Neural cell (in vitro differentiated cells): ENCODE measurements around the gene ZNF195. TPM values are rescaled to one million over a fixed set of nuclear protein-coding genes. Genes with fewer than 3 reads are reported as not detected.
"Not testable (repeated sequence)": the region's sequence is repeated elsewhere in the genome, so short reads cannot be mapped to it uniquely, and the experiment has no call there.

Source experiments
- H2AFZ ChIP-seq: fragments of 200-600, 300-800 bp; sonication (generic), shearing (Covaris generic); 2 replicates; pipeline ENCODE4 v1.6.0; 2014; ENCODE audit warnings: low read depth, mild to moderate bottlenecking, antibody characterized with exemption, low read length, moderate library complexity
- H3F3A ChIP-seq: fragments of 200-600 bp; shearing (Covaris generic); 2 replicates; pipeline ENCODE4 v1.6.1; 2016; ENCODE audit warnings: mild to moderate bottlenecking, moderate library complexity, mixed read lengths, antibody characterized with exemption, low read length; ENCODE audit not compliant: insufficient read depth, poor library complexity, severe bottlenecking
- H3K27ac ChIP-seq: fragments of 200-600, 300-800 bp; sonication (generic), shearing (Covaris generic); 2 replicates; pipeline ENCODE4 v1.5.1; 2014; ENCODE audit warnings: mild to moderate bottlenecking, low read length, moderate library complexity
- H3K27me3 ChIP-seq: fragments of 300-800, 200-600 bp; sonication (generic), shearing (Covaris generic); 2 replicates; pipeline ENCODE4 v1.6.0; 2014; ENCODE audit warnings: mild to moderate bottlenecking, low read depth, low read length, moderate library complexity; ENCODE audit not compliant: insufficient read depth
- H3K36me3 ChIP-seq: fragments of 300-800, 200-600 bp; sonication (generic), shearing (Covaris generic); 2 replicates; pipeline ENCODE4 v1.5.1; 2014; ENCODE audit warnings: mild to moderate bottlenecking, antibody characterized with exemption, low read length, moderate library complexity; ENCODE audit not compliant: insufficient read depth
- H3K4me2 ChIP-seq: fragments of 300-800, 200-600 bp; sonication (generic), shearing (Covaris generic); 2 replicates; pipeline ENCODE4 v1.6.0; 2014; ENCODE audit warnings: mild to moderate bottlenecking, low read length
- H3K4me3 ChIP-seq: fragments of 300-800, 200-600 bp; sonication (generic), shearing (Covaris generic); 2 replicates; pipeline ENCODE4 v1.5.1; 2014; ENCODE audit warnings: mild to moderate bottlenecking, low read length, moderate library complexity
- H3K79me2 ChIP-seq: fragments of 200-600 bp; shearing (Covaris generic); replicated peaks from 2 replicates; pipeline ENCODE4 v1.6.0; 2014; ENCODE audit warnings: mild to moderate bottlenecking, low read length, moderate library complexity; ENCODE audit not compliant: insufficient read depth
- H3K9ac ChIP-seq: fragments of 300-800, 200-600 bp; sonication (generic), shearing (Covaris generic); 2 replicates; pipeline ENCODE4 v1.6.1; 2016; ENCODE audit warnings: mild to moderate bottlenecking, low read length, mixed read lengths
- H3K9me2 ChIP-seq: fragments of 200-600 bp; shearing (Covaris generic); 2 replicates; pipeline ENCODE4 v1.6.1; 2016; ENCODE audit warnings: mild to moderate bottlenecking, low read length, mixed read lengths; ENCODE audit not compliant: insufficient read depth
- H3K9me3 ChIP-seq: fragments of 200-600, 300-800 bp; sonication (generic), shearing (Covaris generic); 2 replicates; pipeline ENCODE4 v1.6.1; 2016; ENCODE audit warnings: mild to moderate bottlenecking, mixed run types, low read length, moderate library complexity, mixed read lengths
- H4K20me1 ChIP-seq: fragments of 200-600 bp; shearing (Covaris generic); 2 replicates; pipeline ENCODE4 v1.6.1; 2016; ENCODE audit warnings: mild to moderate bottlenecking, mixed run types; ENCODE audit not compliant: insufficient read depth
- EP300 ChIP-seq: fragments of 450-650 bp; conservative IDR thresholded peaks from 2 replicates; pipeline ENCODE4 v1.6.1; 2014; ENCODE audit warnings: antibody characterized with exemption, mild to moderate bottlenecking, moderate library complexity; ENCODE audit not compliant: poor library complexity, severe bottlenecking
- EZH2 ChIP-seq: fragments of 200-600, 300-800 bp; shearing (Covaris generic), sonication (generic); IDR thresholded peaks from 2 replicates; pipeline ENCODE4 v1.6.1; 2014; ENCODE audit warnings: antibody characterized with exemption, low read length, borderline replicate concordance, mild to moderate bottlenecking; ENCODE audit not compliant: insufficient read depth, poor library complexity, severe bottlenecking
- MXI1 ChIP-seq: fragments of 450-650 bp; conservative IDR thresholded peaks from 2 replicates; pipeline ENCODE4 v1.6.1; 2014; ENCODE audit warnings: antibody characterized with exemption, mild to moderate bottlenecking; ENCODE audit not compliant: poor library complexity, severe bottlenecking
- POLR2AphosphoS5 ChIP-seq: IDR thresholded peaks from 2 replicates; pipeline ENCODE4 v1.6.1; 2012
- RAD21 ChIP-seq: fragments of 450-650 bp; conservative IDR thresholded peaks from 2 replicates; pipeline ENCODE4 v1.6.1; 2014; ENCODE audit warnings: antibody characterized with exemption, mild to moderate bottlenecking, moderate library complexity
- SMC3 ChIP-seq: fragments of 450-650 bp; conservative IDR thresholded peaks from 2 replicates; pipeline ENCODE4 v1.6.1; 2014; ENCODE audit warnings: antibody characterized with exemption, mild to moderate bottlenecking, moderate library complexity; ENCODE audit not compliant: poor library complexity
- TAF1 ChIP-seq: IDR thresholded peaks from 2 replicates; pipeline ENCODE4 v1.6.1; 2012; ENCODE audit warnings: low read depth
- polyA plus RNA-seq: library from polyadenylated mRNA; depleted of rRNA; stranded (reverse); fragments of >200 nt; gene quantifications from 2 replicates; pipeline ENCODE4 v1.2.3, GENCODE V29; 2014
- TF ChIP-seq, protein P1 (sequence below): fragments of 450-650 bp; IDR thresholded peaks from 2 replicates; pipeline ENCODE4 v1.5.1; 2014; ENCODE audit warnings: antibody characterized with exemption, mild to moderate bottlenecking, moderate library complexity; ENCODE audit not compliant: poor library complexity, severe bottlenecking
- TF ChIP-seq, protein P2 (sequence below): IDR thresholded peaks from 2 replicates; pipeline ENCODE4 v1.6.1; 2012; ENCODE audit warnings: borderline replicate concordance

ZNF195 gene
- polyA plus RNA-seq, 1 donor from 2014 or later: 101 TPM

DNA sequence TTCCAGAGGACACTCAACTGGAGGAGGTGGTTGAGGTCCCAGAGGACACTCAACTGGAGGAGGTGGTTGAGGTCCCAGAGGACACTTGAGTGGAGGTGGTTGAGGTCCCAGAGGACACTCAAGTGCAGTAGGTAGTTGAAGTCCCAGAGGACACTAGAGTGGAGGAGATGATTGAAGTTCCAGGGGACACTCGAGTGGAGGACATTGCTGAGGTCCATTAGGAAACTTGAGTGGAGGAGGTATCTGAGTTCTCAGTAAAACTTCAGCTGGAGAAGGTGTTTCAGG, 39.7 kb downstream of the ZNF195 start:
- Histone ChIP-seq H3F3A (no peaks in the 10 kb centered on the region), H4K20me1 (no peaks in the 10 kb centered on the region), H3K27me3 (no peaks in the 10 kb centered on the region), H3K9me2 (no peaks in the 10 kb centered on the region), H2AFZ (no peak overlapping the region), H3K79me2 (no peaks in the 10 kb centered on the region), H3K9me3 (no peaks in the 10 kb centered on the region), H3K4me2 (no peak overlapping the region), H3K9ac (no peak overlapping the region), H3K36me3 (no peaks in the 10 kb centered on the region), H3K4me3 (no peak overlapping the region), H3K27ac (no peak overlapping the region)
- TF ChIP-seq, protein P1, sequence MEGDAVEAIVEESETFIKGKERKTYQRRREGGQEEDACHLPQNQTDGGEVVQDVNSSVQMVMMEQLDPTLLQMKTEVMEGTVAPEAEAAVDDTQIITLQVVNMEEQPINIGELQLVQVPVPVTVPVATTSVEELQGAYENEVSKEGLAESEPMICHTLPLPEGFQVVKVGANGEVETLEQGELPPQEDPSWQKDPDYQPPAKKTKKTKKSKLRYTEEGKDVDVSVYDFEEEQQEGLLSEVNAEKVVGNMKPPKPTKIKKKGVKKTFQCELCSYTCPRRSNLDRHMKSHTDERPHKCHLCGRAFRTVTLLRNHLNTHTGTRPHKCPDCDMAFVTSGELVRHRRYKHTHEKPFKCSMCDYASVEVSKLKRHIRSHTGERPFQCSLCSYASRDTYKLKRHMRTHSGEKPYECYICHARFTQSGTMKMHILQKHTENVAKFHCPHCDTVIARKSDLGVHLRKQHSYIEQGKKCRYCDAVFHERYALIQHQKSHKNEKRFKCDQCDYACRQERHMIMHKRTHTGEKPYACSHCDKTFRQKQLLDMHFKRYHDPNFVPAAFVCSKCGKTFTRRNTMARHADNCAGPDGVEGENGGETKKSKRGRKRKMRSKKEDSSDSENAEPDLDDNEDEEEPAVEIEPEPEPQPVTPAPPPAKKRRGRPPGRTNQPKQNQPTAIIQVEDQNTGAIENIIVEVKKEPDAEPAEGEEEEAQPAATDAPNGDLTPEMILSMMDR: no peak
- TF ChIP-seq EZH2: no peak
- TF ChIP-seq RAD21: no peak
- TF ChIP-seq MXI1: no peak
- no peak for TF ChIP-seq EP300
- TF ChIP-seq SMC3: no peak

DNA sequence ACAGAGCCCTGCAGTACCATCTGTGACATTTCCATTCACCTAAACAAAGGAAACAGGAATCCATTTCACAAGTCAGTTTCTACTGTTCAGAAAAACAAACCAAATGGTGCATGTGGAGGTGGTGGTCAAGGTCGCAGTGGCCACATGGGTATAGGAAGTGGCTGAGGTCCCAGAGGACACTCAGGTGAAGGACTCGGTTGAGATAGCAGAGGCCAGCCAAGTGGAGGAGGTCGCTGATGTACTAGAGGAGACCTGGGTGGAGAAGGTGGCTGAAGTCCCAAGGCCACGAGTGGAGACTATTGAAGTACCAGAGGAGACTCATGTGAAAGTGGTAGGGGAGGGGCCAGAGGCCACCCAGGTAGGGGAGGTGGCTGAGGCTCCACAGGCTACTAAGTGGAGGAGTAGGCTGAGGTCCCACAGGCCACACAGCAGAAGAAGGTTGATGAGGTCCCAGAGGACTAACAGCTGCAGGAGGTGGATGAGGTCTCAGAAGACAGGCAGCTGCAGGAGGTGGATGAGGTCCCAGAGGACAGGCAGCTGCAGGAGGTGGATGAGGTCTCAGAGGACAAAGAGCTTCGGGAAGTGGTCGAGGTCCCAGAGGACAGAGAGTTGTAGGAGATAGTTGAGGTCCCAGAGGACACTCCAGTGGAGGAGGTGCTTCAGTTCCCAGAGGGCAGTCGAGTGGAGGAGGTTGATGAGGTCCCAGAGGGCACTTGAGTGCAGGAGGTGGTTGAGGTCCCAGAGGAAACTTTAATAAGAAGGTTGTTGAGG, 40.2 kb downstream of the ZNF195 start:
- Histone ChIP-seq H4K20me1 (no peaks in the 10 kb centered on the region), H3K4me2 (no peak overlapping the region), H3F3A (no peaks in the 10 kb centered on the region), H3K9me3 (no peaks in the 10 kb centered on the region), H3K27ac (no peak overlapping the region), H3K4me3 (no peak overlapping the region), H3K79me2 (no peaks in the 10 kb centered on the region), H3K9me2 (no peaks in the 10 kb centered on the region), H3K36me3 (no peaks in the 10 kb centered on the region), H3K9ac (no peak overlapping the region), H2AFZ (no peak overlapping the region), H3K27me3 (no peaks in the 10 kb centered on the region)
- TF ChIP-seq EZH2 (no peak), TAF1 (no peak), EP300 (no peak), POLR2AphosphoS5 (no peak), RAD21 (no peak), SMC3 (no peak)
- TF ChIP-seq, protein P2, sequence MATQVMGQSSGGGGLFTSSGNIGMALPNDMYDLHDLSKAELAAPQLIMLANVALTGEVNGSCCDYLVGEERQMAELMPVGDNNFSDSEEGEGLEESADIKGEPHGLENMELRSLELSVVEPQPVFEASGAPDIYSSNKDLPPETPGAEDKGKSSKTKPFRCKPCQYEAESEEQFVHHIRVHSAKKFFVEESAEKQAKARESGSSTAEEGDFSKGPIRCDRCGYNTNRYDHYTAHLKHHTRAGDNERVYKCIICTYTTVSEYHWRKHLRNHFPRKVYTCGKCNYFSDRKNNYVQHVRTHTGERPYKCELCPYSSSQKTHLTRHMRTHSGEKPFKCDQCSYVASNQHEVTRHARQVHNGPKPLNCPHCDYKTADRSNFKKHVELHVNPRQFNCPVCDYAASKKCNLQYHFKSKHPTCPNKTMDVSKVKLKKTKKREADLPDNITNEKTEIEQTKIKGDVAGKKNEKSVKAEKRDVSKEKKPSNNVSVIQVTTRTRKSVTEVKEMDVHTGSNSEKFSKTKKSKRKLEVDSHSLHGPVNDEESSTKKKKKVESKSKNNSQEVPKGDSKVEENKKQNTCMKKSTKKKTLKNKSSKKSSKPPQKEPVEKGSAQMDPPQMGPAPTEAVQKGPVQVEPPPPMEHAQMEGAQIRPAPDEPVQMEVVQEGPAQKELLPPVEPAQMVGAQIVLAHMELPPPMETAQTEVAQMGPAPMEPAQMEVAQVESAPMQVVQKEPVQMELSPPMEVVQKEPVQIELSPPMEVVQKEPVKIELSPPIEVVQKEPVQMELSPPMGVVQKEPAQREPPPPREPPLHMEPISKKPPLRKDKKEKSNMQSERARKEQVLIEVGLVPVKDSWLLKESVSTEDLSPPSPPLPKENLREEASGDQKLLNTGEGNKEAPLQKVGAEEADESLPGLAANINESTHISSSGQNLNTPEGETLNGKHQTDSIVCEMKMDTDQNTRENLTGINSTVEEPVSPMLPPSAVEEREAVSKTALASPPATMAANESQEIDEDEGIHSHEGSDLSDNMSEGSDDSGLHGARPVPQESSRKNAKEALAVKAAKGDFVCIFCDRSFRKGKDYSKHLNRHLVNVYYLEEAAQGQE: no peak
- TF ChIP-seq, protein P1: no peak

DNA sequence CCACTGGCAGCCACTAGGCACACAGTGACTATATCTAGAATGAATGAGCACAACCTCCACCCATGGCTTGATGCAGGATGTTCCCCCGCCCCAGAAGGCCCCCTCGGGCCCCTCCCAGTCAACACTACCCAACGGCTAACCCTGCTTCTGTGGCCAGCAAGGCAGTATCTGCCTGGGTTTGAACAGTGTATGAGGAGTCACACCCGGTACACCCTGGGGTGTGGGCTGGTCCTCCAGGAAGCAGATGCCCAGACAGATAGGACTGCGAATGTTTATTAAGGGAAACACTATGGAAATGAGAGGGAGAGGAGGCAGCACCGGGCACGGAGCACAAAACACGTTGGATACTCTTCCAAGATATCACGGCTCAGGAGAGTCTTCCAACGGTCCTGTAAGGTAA, 42.5 kb downstream of the ZNF195 start:
- not testable (repeated sequence) for H3F3A ChIP-seq, H3K9me3 ChIP-seq, H3K4me2 ChIP-seq

DNA sequence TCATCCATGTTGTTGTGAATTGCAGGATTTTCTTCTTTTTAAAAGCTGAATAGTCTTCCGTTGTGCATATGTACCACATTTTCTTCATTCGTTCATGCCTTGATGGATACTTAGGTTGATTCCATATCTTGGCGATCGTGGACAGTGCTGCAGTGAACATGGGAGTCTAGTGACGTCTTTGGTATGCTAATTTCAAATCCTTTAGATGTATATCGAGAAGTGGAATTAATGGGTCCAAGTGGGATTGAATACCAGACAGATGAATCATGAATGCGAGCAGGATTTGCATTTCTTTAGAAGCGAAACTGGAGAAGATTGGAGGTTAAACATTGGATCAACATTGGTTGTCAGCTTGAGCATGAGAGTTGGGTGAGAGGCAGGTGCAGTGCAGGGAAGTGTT, 45.8 kb downstream of the ZNF195 start:
- not testable (repeated sequence) for H3K27me3 ChIP-seq, H3K36me3 ChIP-seq, H3K9me2 ChIP-seq, H3K4me2 ChIP-seq, H3K4me3 ChIP-seq, H3K79me2 ChIP-seq, H3F3A ChIP-seq, H3K9ac ChIP-seq, H3K9me3 ChIP-seq, H4K20me1 ChIP-seq, H2AFZ ChIP-seq, H3K27ac ChIP-seq

More for the DNA sequence above, 42.5 kb downstream of the ZNF195 start:
- not testable (repeated sequence) for H2AFZ ChIP-seq, H3K36me3 ChIP-seq, H4K20me1 ChIP-seq, H3K9me2 ChIP-seq, H3K27me3 ChIP-seq, H3K4me3 ChIP-seq, H3K79me2 ChIP-seq, H3K27ac ChIP-seq, H3K9ac ChIP-seq
